IPS-11a (cell line): ENCODE results near the gene SETBP1.

Experiments used
- H3K4me3 ChIP-seq: one replicate; pipeline ENCODE4 v1.5.1; 2013; ENCODE audit warnings: low read depth, low read length, control low read depth

The SETBP1 gene

GRCh38 chr18:44859263-44859662 lies 178.6 kb downstream of the SETBP1 start:
- no peak overlapping the region for H3K4me3 ChIP-seq

- H3K4me3 ChIP-seq: no peak overlapping the region
Measured at GRCh38 chr18:44859751-44860439, 179.2 kb downstream of the SETBP1 start.

GRCh38 chr18:44862112-44862511 lies 181.4 kb downstream of the SETBP1 start:
- H3K4me3 ChIP-seq: no peak overlapping the region

- no peak overlapping the region for H3K4me3 ChIP-seq
Measured at GRCh38 chr18:44866103-44866502, 185.4 kb downstream of the SETBP1 start.

GRCh38 chr18:44869533-44869932 lies 188.8 kb downstream of the SETBP1 start:
- H3K4me3 ChIP-seq: no peak overlapping the region

- H3K4me3 ChIP-seq: no peak overlapping the region
Measured at GRCh38 chr18:44870631-44871502, 190.2 kb downstream of the SETBP1 start.

- H3K4me3 ChIP-seq: no peak overlapping the region
Measured at GRCh38 chr18:44871771-44872170, 191.1 kb downstream of the SETBP1 start.

- no peak overlapping the region for H3K4me3 ChIP-seq
Measured at GRCh38 chr18:44876024-44876423, 195.3 kb downstream of the SETBP1 start.

GRCh38 chr18:44876755-44877154 lies 196.1 kb downstream of the SETBP1 start:
- no peak overlapping the region for H3K4me3 ChIP-seq

- H3K4me3 ChIP-seq: no peak overlapping the region
Measured at GRCh38 chr18:44878335-44878734, 197.6 kb downstream of the SETBP1 start.

- H3K4me3 ChIP-seq: no peak overlapping the region
Measured at GRCh38 chr18:44880170-44880569, 199.5 kb downstream of the SETBP1 start.

- no peak overlapping the region for H3K4me3 ChIP-seq
Measured at GRCh38 chr18:44881461-44882162, 200.9 kb downstream of the SETBP1 start.

GRCh38 chr18:44882163-44882868 lies 201.6 kb downstream of the SETBP1 start:
- no peak overlapping the region for H3K4me3 ChIP-seq

- H3K4me3 ChIP-seq: no peak overlapping the region
Measured at GRCh38 chr18:44883671-44884070, 203.0 kb downstream of the SETBP1 start.

GRCh38 chr18:44884431-44884830 lies 203.7 kb downstream of the SETBP1 start:
- H3K4me3 ChIP-seq: no peak overlapping the region

GRCh38 chr18:44885507-44885906 lies 204.8 kb downstream of the SETBP1 start:
- H3K4me3 ChIP-seq: no peak overlapping the region

- no peak overlapping the region for H3K4me3 ChIP-seq
Measured at GRCh38 chr18:44887227-44887631, 206.5 kb downstream of the SETBP1 start.

GRCh38 chr18:44889111-44889510 lies 208.4 kb downstream of the SETBP1 start:
- no peak overlapping the region for H3K4me3 ChIP-seq

GRCh38 chr18:44893045-44893706 lies 212.5 kb downstream of the SETBP1 start:
- H3K4me3 ChIP-seq: no peak overlapping the region

GRCh38 chr18:44893966-44894365 lies 213.3 kb downstream of the SETBP1 start:
- no peak overlapping the region for H3K4me3 ChIP-seq
